Testis (tissue), 3 donors: ENCODE measurements around the gene KLF18. TPM values are rescaled to one million over a fixed set of nuclear protein-coding genes. Genes with fewer than 3 reads are reported as not detected.

ENCODE experiments used
- DNase-seq: peaks from one replicate; pipeline ENCODE4 v3.0.0-alpha.2; 2019
- H3K27ac ChIP-seq, 2 donors: fragments of 200-600 bp; sonication (generic); one replicate each; pipeline ENCODE4 v1.5.1; 2019
- H3K27me3 ChIP-seq: fragments of 200-600 bp; sonication (generic); one replicate; pipeline ENCODE4 v1.5.1; 2019
- H3K36me3 ChIP-seq: fragments of 200-600 bp; sonication (generic); one replicate; pipeline ENCODE4 v1.5.1; 2017; ENCODE audit warnings: low read depth; ENCODE audit errors: missing control alignments
- H3K4me1 ChIP-seq: fragments of 200-600 bp; sonication (generic); one replicate; pipeline ENCODE4 v1.5.1; 2019
- H3K4me3 ChIP-seq, 2 donors: fragments of 200-600 bp; sonication (generic); one replicate each; pipeline ENCODE4 v1.5.1; 2017 to 2019
- H3K9me3 ChIP-seq: fragments of 200-600 bp; sonication (generic); one replicate; pipeline ENCODE4 v1.5.1; 2017
- POLR2A ChIP-seq: fragments of 450-650 bp; IDR thresholded peaks from one replicate; pipeline ENCODE4 v1.6.1; 2017; ENCODE audit warnings: antibody characterized with exemption, mild to moderate bottlenecking, moderate library complexity
- WGBS, 2 donors: methylation state at CpG; one replicate each; pipeline ENCODE4 v1.1.5; 2018; 5-methylcytosine and 5-hydroxymethylcytosine counted together
- intact Hi-C: fragments of 100-400 bp; cut with DNase I; formaldehyde crosslinking; loops from one replicate; pipeline ENCODE4 v1.15.1; 2023; ENCODE audit warnings: low total_unique reads
- polyA plus RNA-seq: library from polyadenylated mRNA; stranded (reverse); fragments of 350-450 nt; fragmentation: Illumina TruSeq; extraction: RNeasy Lipid Tissue Mini Kit (QIAGEN cat#74804); gene quantifications from one replicate; pipeline ENCODE4 v1.2.3, GENCODE V29; 2014; ENCODE audit warnings: low read depth, low replicate concordance; ENCODE audit not compliant: insufficient read depth
- small RNA-seq, 2 donors: library from RNA; depleted of rRNA; stranded (forward); fragments of <200 nt; gene quantifications; one replicate each; pipeline ENCODE3, GENCODE V24; 2016
- total RNA-seq, 2 donors: library from RNA; depleted of rRNA; stranded (reverse); fragments of >200 nt; gene quantifications; one replicate each; pipeline ENCODE4 v1.2.3, GENCODE V29; 2016
- TF ChIP-seq, protein P1 (sequence below), 3 experiments: fragments of 450-650 bp in 2 of 3; fragments of 200-600 bp in 1 of 3; sonication (generic) in 1 of 3; IDR thresholded peaks; one replicate each; pipeline ENCODE4 v1.5.1; 2016 to 2019; ENCODE audit warnings: antibody characterized with exemption in 3 of 3, mild to moderate bottlenecking in 2 of 3, moderate library complexity in 1 of 3

KLF18 gene
- total and polyA plus RNA-seq, 3 donors from 2014 or later: 0.25 to 0.81 (median 0.39) TPM

DNA sequence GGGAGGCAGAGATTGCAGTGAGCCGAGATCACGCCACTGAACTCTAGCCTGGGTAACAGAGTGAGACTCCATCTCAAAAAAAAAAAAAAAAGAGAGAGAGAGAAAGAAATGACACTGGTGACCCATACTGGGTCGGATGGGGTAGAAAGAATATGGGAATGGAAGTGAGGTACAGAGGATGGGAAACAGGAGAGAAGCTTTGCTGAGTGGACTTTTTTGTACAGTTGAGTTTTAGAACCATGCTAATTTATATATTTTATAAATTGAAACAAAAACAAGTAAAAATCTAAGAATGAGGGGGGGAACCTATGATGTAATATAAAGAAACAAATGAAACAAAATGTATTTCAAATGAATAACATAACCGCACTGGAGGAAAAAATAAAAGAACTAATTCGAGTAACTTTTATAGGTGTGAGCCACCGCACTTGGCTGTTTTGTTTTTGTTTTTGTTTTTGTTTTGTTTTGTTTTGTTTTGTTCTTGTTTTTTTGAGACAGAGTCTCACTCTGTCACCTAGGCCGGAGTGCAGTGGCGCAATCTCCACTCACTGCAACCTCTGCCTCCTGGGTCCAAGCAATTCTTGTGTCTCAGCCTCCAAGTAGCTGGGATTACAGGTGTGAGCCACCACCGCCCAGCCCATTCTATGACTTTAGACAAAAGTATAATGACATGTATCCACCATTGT lies 41.1 kb downstream of the KLF18 start:
- Histone ChIP-seq H3K4me3 (no peak overlapping the region), H3K27ac (no peak overlapping the region), H3K27me3 (no peaks in the 10 kb centered on the region), H3K9me3 (no peaks in the 10 kb centered on the region), H3K36me3 (no peaks in the 10 kb centered on the region), H3K4me1 (no peaks in the 10 kb centered on the region)
- TF ChIP-seq POLR2A: no peak
- TF ChIP-seq, protein P1, sequence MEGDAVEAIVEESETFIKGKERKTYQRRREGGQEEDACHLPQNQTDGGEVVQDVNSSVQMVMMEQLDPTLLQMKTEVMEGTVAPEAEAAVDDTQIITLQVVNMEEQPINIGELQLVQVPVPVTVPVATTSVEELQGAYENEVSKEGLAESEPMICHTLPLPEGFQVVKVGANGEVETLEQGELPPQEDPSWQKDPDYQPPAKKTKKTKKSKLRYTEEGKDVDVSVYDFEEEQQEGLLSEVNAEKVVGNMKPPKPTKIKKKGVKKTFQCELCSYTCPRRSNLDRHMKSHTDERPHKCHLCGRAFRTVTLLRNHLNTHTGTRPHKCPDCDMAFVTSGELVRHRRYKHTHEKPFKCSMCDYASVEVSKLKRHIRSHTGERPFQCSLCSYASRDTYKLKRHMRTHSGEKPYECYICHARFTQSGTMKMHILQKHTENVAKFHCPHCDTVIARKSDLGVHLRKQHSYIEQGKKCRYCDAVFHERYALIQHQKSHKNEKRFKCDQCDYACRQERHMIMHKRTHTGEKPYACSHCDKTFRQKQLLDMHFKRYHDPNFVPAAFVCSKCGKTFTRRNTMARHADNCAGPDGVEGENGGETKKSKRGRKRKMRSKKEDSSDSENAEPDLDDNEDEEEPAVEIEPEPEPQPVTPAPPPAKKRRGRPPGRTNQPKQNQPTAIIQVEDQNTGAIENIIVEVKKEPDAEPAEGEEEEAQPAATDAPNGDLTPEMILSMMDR (IDR thresholded peaks at IDR 0.05): no peak
- WGBS, 2 donors: 79 to 87% methylated on average over 9 of the region's 9 CpGs
- intact Hi-C loops: no loop called here
- DNase-seq: no peak

GRCh38 chr1:44094047-44094446 lies 47.4 kb downstream of the KLF18 start:
- 86 to 89% methylated on average over 2 of the region's 2 CpGs for WGBS, 2 donors
- H3K4me1 ChIP-seq: peaks cover 6% of the 10 kb centered on the region
- intact Hi-C loops: no loop called here
- TF ChIP-seq POLR2A: no peak
- TF ChIP-seq, protein P1 (IDR thresholded peaks at IDR 0.05): no peak
- H3K27ac ChIP-seq: no peak overlapping the region
- H3K36me3 ChIP-seq: no peaks in the 10 kb centered on the region
- DNase-seq: no peak
- H3K27me3 ChIP-seq: no peaks in the 10 kb centered on the region
- no peaks in the 10 kb centered on the region for H3K9me3 ChIP-seq
- H3K4me3 ChIP-seq: no peak overlapping the region

DNA sequence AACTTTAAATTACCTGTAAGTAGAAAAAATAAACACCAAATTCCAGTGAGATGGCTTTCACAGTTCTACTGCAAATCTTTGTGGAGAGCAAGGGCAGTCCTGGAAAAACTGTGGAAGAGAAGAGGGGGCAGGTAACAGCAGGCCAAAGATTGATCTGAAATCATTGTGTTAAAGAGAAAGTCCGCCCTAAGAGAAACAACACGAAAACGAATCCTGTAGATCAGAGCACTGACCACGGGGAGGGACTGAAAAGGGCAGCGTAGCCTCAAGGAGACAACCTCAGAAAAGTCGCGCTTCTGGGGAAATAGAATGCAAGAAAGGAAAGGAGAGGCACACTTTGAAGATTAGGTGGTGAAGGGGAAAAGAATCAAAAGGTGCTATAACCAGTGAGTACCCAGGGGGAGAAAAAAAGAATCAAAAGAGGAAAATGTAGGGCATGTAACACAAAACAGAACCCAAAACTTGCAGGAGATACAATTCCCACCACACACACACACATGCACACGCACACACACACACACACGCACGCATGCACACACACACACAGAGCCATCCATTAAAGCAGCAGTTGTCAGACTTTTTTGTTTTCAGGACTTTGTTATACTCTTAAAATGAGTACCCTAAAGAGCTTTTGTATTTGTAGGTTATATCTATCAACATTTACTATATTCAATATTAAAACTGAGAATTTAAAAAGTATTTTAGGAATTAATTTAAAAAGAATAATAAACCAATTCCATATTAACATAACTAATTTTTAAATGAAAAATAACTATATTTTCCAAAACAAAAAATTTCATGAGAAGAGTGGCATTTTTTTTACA lies 50.8 kb downstream of the KLF18 start:
- H3K27ac ChIP-seq: no peak overlapping the region
- intact Hi-C loops: no loop called here
- TF ChIP-seq, protein P1 (IDR thresholded peaks at IDR 0.05): no peak
- no peak for TF ChIP-seq POLR2A
- DNase-seq: no peak
- H3K9me3 ChIP-seq: no peaks in the 10 kb centered on the region
- WGBS, 2 donors: 81 to 84% methylated on average over 10 of the region's 10 CpGs
- no peaks in the 10 kb centered on the region for H3K27me3 ChIP-seq
- H3K4me1 ChIP-seq: peaks cover 8% of the 10 kb centered on the region
- H3K36me3 ChIP-seq: no peaks in the 10 kb centered on the region
- no peak overlapping the region for H3K4me3 ChIP-seq

GRCh38 chr1:44089371-44090048 lies 51.9 kb downstream of the KLF18 start:
- Histone ChIP-seq H3K9me3 (no peaks in the 10 kb centered on the region), H3K4me1 (peaks cover 8% of the 10 kb centered on the region), H3K27me3 (no peaks in the 10 kb centered on the region), H3K4me3 (no peak overlapping the region), H3K27ac (no peak overlapping the region), H3K36me3 (no peaks in the 10 kb centered on the region)
- 60 to 74% methylated on average over 13 of the region's 13 CpGs for WGBS, 2 donors
- peak; percentile 35 for DNase-seq
- intact Hi-C loops: no loop called here
- TF ChIP-seq POLR2A: no peak
- TF ChIP-seq, protein P1 (IDR thresholded peaks at IDR 0.05): no peak

Small RNAs within 50 kb of the gene (small RNA-seq; reads per million reads assigned to genes)
- gene AL035417.1 (0 reads per million in 2 donors), gene OOSP1P1 (0 reads per million in 2 donors), gene RF00019 (0 reads per million in 2 donors), gene RN7SL479P (0 reads per million in 2 donors)

Other genes with a start within 250 kb of the KLF18 start
- 1 to 10 TPM; 1.6 to 5.4 TPM for gene ARTN, start 207.8 kb downstream of the KLF18 start, total RNA-seq
- gene ARTN, start 207.8 kb downstream of the KLF18 start, polyA plus RNA-seq: 1.9 TPM
- gene IPO13, start 194.7 kb downstream of the KLF18 start, total RNA-seq: 10 to 100 TPM; 67.3 to 77.0 TPM
- gene IPO13, start 194.7 kb downstream of the KLF18 start, polyA plus RNA-seq: 138 TPM
- 10 to 100 TPM; 39.4 to 44.7 TPM for gene DPH2, start 171.6 kb downstream of the KLF18 start, total RNA-seq
- gene DPH2, start 171.6 kb downstream of the KLF18 start, polyA plus RNA-seq: 27.6 TPM
- gene ATP6V0B, start 166.7 kb downstream of the KLF18 start, total RNA-seq: 100 to 1,000 TPM; 173 to 222 TPM
- 102 TPM for gene ATP6V0B, start 166.7 kb downstream of the KLF18 start, polyA plus RNA-seq
- gene B4GALT2, start 162.4 kb downstream of the KLF18 start, total RNA-seq: 10 to 100 TPM; 40.9 to 65.9 TPM
- gene B4GALT2, start 162.4 kb downstream of the KLF18 start, polyA plus RNA-seq: 47.7 TPM
- gene CCDC24, start 150.0 kb downstream of the KLF18 start, total RNA-seq: 10 to 100 TPM; 28.8 to 31.3 TPM
- 64.9 TPM for gene CCDC24, start 150.0 kb downstream of the KLF18 start, polyA plus RNA-seq
- 1 to 10 TPM; 1.2 to 1.7 TPM for gene SLC6A9, start 110.2 kb downstream of the KLF18 start, total RNA-seq
- gene SLC6A9, start 110.2 kb downstream of the KLF18 start, polyA plus RNA-seq: 2.3 TPM
- gene KLF17, start 22.8 kb downstream of the KLF18 start, total RNA-seq: 1 to 10 TPM; 5.2 to 7.6 TPM
- gene KLF17, start 22.8 kb downstream of the KLF18 start, polyA plus RNA-seq: 21.8 TPM
- 10 to 100 TPM; 84.2 to 86.6 TPM for gene DMAP1, start 71.8 kb upstream of the KLF18 start, total RNA-seq
- 54.2 TPM for gene DMAP1, start 71.8 kb upstream of the KLF18 start, polyA plus RNA-seq
- gene ERI3, start 213.6 kb upstream of the KLF18 start, total RNA-seq: 100 to 1,000 TPM; 104 to 109 TPM
- 140 TPM for gene ERI3, start 213.6 kb upstream of the KLF18 start, polyA plus RNA-seq